B cell (primary cell): Measurements from ENCODE around the gene HIRIP3. TPM values are rescaled to one million over a fixed set of nuclear protein-coding genes. Genes with fewer than 3 reads are reported as not detected.

Experiments used
- ATAC-seq: fragments of 200-7000 bp; cut with Tn5 transposase; one replicate; pipeline ENCODE4 v1.10.0; 2021; ENCODE audit warnings: low read depth, mild to moderate bottlenecking, moderate number of reproducible peaks, moderate library complexity
- CTCF ChIA-PET: fragments of 350-600 bp; sonication (Branson Sonifier 250); formaldehyde crosslinking; loops from one replicate; lab custom pipeline; 2021; ENCODE audit warnings: antibody characterized with exemption, inconsistent platforms; lab: Charles Lee
- POLR2A ChIA-PET: fragments of 350-600 bp; sonication (Branson Sonifier 250); formaldehyde crosslinking; loops from one replicate; lab custom pipeline; 2021; ENCODE audit warnings: antibody characterized with exemption; lab: Charles Lee
- DNase-seq: peaks from one replicate; pipeline ENCODE4 v3.0.0; 2013
- H2AFZ ChIP-seq: 2 replicates; pipeline ENCODE4 v1.6.1; 2012; ENCODE audit warnings: mild to moderate bottlenecking, low read depth, low read length; ENCODE audit not compliant: insufficient read depth, poor library complexity, severe bottlenecking
- H3K27ac ChIP-seq, 2 donors: 1 replicate in 1 of 2; 2 replicates in 1 of 2; pipeline ENCODE4 v1.5.1; 2012 to 2013; ENCODE audit warnings: low read length in 2 of 2, mild to moderate bottlenecking in 2 of 2, moderate library complexity in 1 of 2
- H3K27me3 ChIP-seq, 4 experiments: fragments of 200-600 bp in 1 of 4; sonication (generic) in 1 of 4; replicated peaks in 1 of 4; 1 replicate in 2 of 4; 2 replicates in 2 of 4; pipeline versions ENCODE4 v1.6.1 to v1.7.0; 2013 to 2016; ENCODE audit warnings: low read length in 3 of 4, mild to moderate bottlenecking in 2 of 4, mixed read lengths in 1 of 4, moderate library complexity in 1 of 4; ENCODE audit not compliant: insufficient read depth in 4 of 4, control insufficient read depth in 3 of 4; ENCODE audit errors: control extremely low read depth in 1 of 4
- H3K36me3 ChIP-seq, 2 experiments: replicated peaks in 1 of 2; 1 replicate in 1 of 2; 2 replicates in 1 of 2; pipeline versions ENCODE4 v1.6.1 to v1.7.1; 2013; ENCODE audit warnings: low read length in 1 of 2; ENCODE audit not compliant: insufficient read depth in 2 of 2, control insufficient read depth in 1 of 2; ENCODE audit errors: control extremely low read depth in 1 of 2, extremely low read depth in 1 of 2
- H3K4me1 ChIP-seq, 2 donors: fragments of 200-600 bp in 1 of 2; sonication (generic) in 1 of 2; 1 replicate in 1 of 2; 2 replicates in 1 of 2; pipeline versions ENCODE4 v1.5.1 to v1.6.1; 2013 to 2017; ENCODE audit warnings: low read length in 2 of 2; ENCODE audit not compliant: control insufficient read depth in 2 of 2, insufficient read depth in 2 of 2
- H3K4me2 ChIP-seq: replicated peaks from 2 replicates; pipeline ENCODE3; 2012; ENCODE audit warnings: mild to moderate bottlenecking, low read depth, low read length; ENCODE audit not compliant: poor library complexity, severe bottlenecking
- H3K4me3 ChIP-seq, 5 experiments: fragments of 200-600 bp in 1 of 5; sonication (generic) in 1 of 5; 1 replicate in 3 of 5; 2 replicates in 2 of 5; pipeline versions ENCODE4 v1.5.1 to v1.7.0; 2011 to 2016; ENCODE audit warnings: low read length in 4 of 5, mild to moderate bottlenecking in 4 of 5, low read depth in 2 of 5, control low read depth in 1 of 5, moderate library complexity in 1 of 5; ENCODE audit not compliant: insufficient read depth in 1 of 5; ENCODE audit errors: control extremely low read depth in 1 of 5, extremely low read depth in 1 of 5
- H3K79me2 ChIP-seq: fragments of 200-600 bp; sonication (generic); one replicate; pipeline ENCODE4 v1.6.0; 2016; ENCODE audit warnings: low read length; ENCODE audit not compliant: control insufficient read depth, insufficient read depth
- H3K9ac ChIP-seq: fragments of 200-600 bp; sonication (generic); 2 replicates; pipeline ENCODE4 v1.6.1; 2017; ENCODE audit warnings: mild to moderate bottlenecking, low read length, moderate library complexity
- H3K9me3 ChIP-seq, 3 donors: one replicate each; pipeline versions ENCODE4 v1.6.1 to v1.7.1; 2013; ENCODE audit warnings: low read length in 2 of 3; ENCODE audit not compliant: control insufficient read depth in 2 of 3, insufficient read depth in 1 of 3; ENCODE audit errors: control extremely low read depth in 1 of 3
- H4K20me1 ChIP-seq: 2 replicates; pipeline ENCODE4 v1.6.0; 2012; ENCODE audit warnings: mild to moderate bottlenecking, low read length; ENCODE audit not compliant: insufficient read depth, control insufficient read depth, poor library complexity, severe bottlenecking
- H3K27ac Mint-ChIP-seq: one replicate; pipeline ENCODE4 v1.8.0; 2021; ENCODE audit warnings: mixed read lengths
- H3K27me3 Mint-ChIP-seq: one replicate; pipeline ENCODE4 v1.8.0; 2021; ENCODE audit warnings: mixed read lengths
- H3K4me1 Mint-ChIP-seq: one replicate; pipeline ENCODE4 v1.8.0; 2021; ENCODE audit warnings: mixed read lengths
- H3K4me3 Mint-ChIP-seq: one replicate; pipeline ENCODE4 v1.8.0; 2021; ENCODE audit warnings: mixed read lengths
- H3K9me3 Mint-ChIP-seq: one replicate; pipeline ENCODE4 v1.8.0; 2022; ENCODE audit warnings: mixed read lengths; ENCODE audit not compliant: insufficient read depth
- EZH2 ChIP-seq: IDR thresholded peaks from 2 replicates; pipeline ENCODE4 v1.6.1; 2012; ENCODE audit warnings: borderline replicate concordance, low read depth, mild to moderate bottlenecking, moderate library complexity, low read length; ENCODE audit not compliant: insufficient read depth, poor library complexity, severe bottlenecking
- WGBS: methylation state at CpG from one replicate; pipeline ENCODE4 v1.1.5; 2013; ENCODE audit warnings: missing lambda C conversion rate; ENCODE audit not compliant: insufficient coverage; 5-methylcytosine and 5-hydroxymethylcytosine counted together
- intact Hi-C: fragments of 100-400 bp; cut with micrococcal nuclease; formaldehyde crosslinking; loops from one replicate; pipeline ENCODE4 v1.10.0; 2022
- polyA plus RNA-seq: library from polyadenylated mRNA; depleted of rRNA; stranded (reverse); fragments of >200 nt; gene quantifications from 2 replicates; pipeline ENCODE4 v1.2.3, GENCODE V29; 2012
- total RNA-seq, 2 donors: library from RNA; stranded (reverse); fragments of 120-200 nt in 1 of 2; gene quantifications; 1 replicate in 1 of 2; 2 replicates in 1 of 2; pipeline versions ENCODE4 v1.2.3 to v1.2.4, GENCODE V29; 2013 to 2022
- TF ChIP-seq, protein P1 (sequence below): fragments of 200-600 bp; IDR thresholded peaks from one replicate; pipeline ENCODE4 v1.8.0; 2022; ENCODE audit warnings: antibody characterized with exemption, mild to moderate bottlenecking

The HIRIP3 gene
- total and polyA plus RNA-seq, 2 donors (not counting 1 experiment from before 2014, with no cell fraction given), result 12.2 to 13.9 TPM

GRCh38 chr16:29963021-29963743, 32.2 kb downstream of the HIRIP3 start:
- Histone ChIP-seq H3K27me3 (no peaks in the 10 kb centered on the region), H3K4me2 (peak overlapping the region; percentile 98), H4K20me1 (no peaks in the 10 kb centered on the region), H3K9ac (no peak overlapping the region), H3K36me3 (peaks cover 0 to 4% of the 10 kb centered on the region in 2 experiments), H3K4me3 (peak overlapping the region in 4 of 5 experiments; percentile 76 to 86 (median 84)), H3K79me2 (peaks cover 6% of the 10 kb centered on the region), H2AFZ (peak overlapping the region; percentile 95), H3K9me3 (no peaks in the 10 kb centered on the region), H3K27ac (peak overlapping the region; percentile 79 to 88), H3K4me1 (peaks cover 13 to 19% of the 10 kb centered on the region in 2 donors)
- Mint-ChIP-seq H3K4me3 (peak overlapping the region; percentile 90), H3K27ac (peak overlapping the region; percentile 91), H3K4me1 (peaks cover 20% of the 10 kb centered on the region), H3K9me3 (no peaks in the 10 kb centered on the region), H3K27me3 (no peaks in the 10 kb centered on the region)
- POLR2A ChIA-PET, result interaction anchor here (1.9 to 2.7 kb wide), 2 partner anchors 9 to 10 kb away, joined by 5 to 16 read pairs; partner anchors contain the start of gene TAOK2
- CTCF ChIA-PET, result interaction anchor here (1.2 to 1.9 kb wide), 2 partner anchors 10 to 44 kb away, joined by 3 to 5 read pairs; partner anchors contain the start of gene TAOK2
- TF ChIP-seq EZH2, result no peak
- TF ChIP-seq, protein P1, sequence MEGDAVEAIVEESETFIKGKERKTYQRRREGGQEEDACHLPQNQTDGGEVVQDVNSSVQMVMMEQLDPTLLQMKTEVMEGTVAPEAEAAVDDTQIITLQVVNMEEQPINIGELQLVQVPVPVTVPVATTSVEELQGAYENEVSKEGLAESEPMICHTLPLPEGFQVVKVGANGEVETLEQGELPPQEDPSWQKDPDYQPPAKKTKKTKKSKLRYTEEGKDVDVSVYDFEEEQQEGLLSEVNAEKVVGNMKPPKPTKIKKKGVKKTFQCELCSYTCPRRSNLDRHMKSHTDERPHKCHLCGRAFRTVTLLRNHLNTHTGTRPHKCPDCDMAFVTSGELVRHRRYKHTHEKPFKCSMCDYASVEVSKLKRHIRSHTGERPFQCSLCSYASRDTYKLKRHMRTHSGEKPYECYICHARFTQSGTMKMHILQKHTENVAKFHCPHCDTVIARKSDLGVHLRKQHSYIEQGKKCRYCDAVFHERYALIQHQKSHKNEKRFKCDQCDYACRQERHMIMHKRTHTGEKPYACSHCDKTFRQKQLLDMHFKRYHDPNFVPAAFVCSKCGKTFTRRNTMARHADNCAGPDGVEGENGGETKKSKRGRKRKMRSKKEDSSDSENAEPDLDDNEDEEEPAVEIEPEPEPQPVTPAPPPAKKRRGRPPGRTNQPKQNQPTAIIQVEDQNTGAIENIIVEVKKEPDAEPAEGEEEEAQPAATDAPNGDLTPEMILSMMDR, result no peak
- DNase-seq (peak; percentile 20), ATAC-seq (no peak)
- intact Hi-C loops, result loop anchor here (5.0 kb wide), 1 partner anchor 1109 kb away; the partner anchor contains the start of genes ZNF646 and ZNF668
- 97% methylated on average over 13 of the region's 14 CpGs for WGBS
